M059J (cell line): ENCODE data around the gene WNT2. TPM values are rescaled to one million over a fixed set of nuclear protein-coding genes. Genes with fewer than 3 reads are reported as not detected.
"Not testable (repeated sequence)": the region's sequence is repeated elsewhere in the genome, so short reads cannot be mapped to it uniquely, and the experiment has no call there.

Experiments used
- DNase-seq: peaks from one replicate; pipeline ENCODE4 v3.0.0-alpha.2; 2012; ENCODE audit warnings: low read depth
- total RNA-seq: library from RNA; depleted of rRNA; stranded (reverse); fragments of >200 nt; shearing (Covaris generic); gene quantifications from 2 replicates; pipeline ENCODE4 v1.2.3, GENCODE V29; 2014

The WNT2 gene
- total RNA-seq, 1 experiment from 2014 or later = 0.44 TPM

GRCh38 chr7:117308891-117309290 lies 14.0 kb downstream of the WNT2 start:
- peak; percentile 38 for DNase-seq

- DNase-seq = no peak
Observed at GRCh38 chr7:117302396-117302795, 20.5 kb downstream of the WNT2 start.

GRCh38 chr7:117300506-117300905 lies 22.4 kb downstream of the WNT2 start:
- DNase-seq = not testable (repeated sequence)

GRCh38 chr7:117297606-117298005 lies 25.3 kb downstream of the WNT2 start:
- no peak for DNase-seq

GRCh38 chr7:117296066-117296465 lies 26.8 kb downstream of the WNT2 start:
- DNase-seq = no peak

- DNase-seq = no peak
Observed at GRCh38 chr7:117285826-117286225, 37.0 kb downstream of the WNT2 start.

GRCh38 chr7:117284692-117285091 lies 38.2 kb downstream of the WNT2 start:
- DNase-seq = no peak

- no peak for DNase-seq
Observed at GRCh38 chr7:117283779-117284178, 39.1 kb downstream of the WNT2 start.

GRCh38 chr7:117283371-117283770 lies 39.5 kb downstream of the WNT2 start:
- DNase-seq = peak; percentile 90

GRCh38 chr7:117282239-117282812 lies 40.5 kb downstream of the WNT2 start:
- no peak for DNase-seq

- DNase-seq = peak; percentile 39
Observed at GRCh38 chr7:117281562-117281961, 41.3 kb downstream of the WNT2 start.

- DNase-seq = no peak
Observed at GRCh38 chr7:117279931-117280557, 42.8 kb downstream of the WNT2 start.

- no peak for DNase-seq
Observed at GRCh38 chr7:117279203-117279602, 43.7 kb downstream of the WNT2 start.

- DNase-seq = no peak
Observed at GRCh38 chr7:117278040-117278439, 44.8 kb downstream of the WNT2 start.

- DNase-seq = no peak
Observed at GRCh38 chr7:117277576-117277975, 45.3 kb downstream of the WNT2 start.

- DNase-seq = no peak
Observed at GRCh38 chr7:117274951-117275350, 47.9 kb downstream of the WNT2 start.

- DNase-seq = no peak
Observed at GRCh38 chr7:117273814-117274225, 49.0 kb downstream of the WNT2 start.

- no peak for DNase-seq
Observed at GRCh38 chr7:117273325-117273724, 49.5 kb downstream of the WNT2 start.

- DNase-seq = no peak
Observed at GRCh38 chr7:117272017-117272759, 50.7 kb downstream of the WNT2 start.

- DNase-seq = no peak
Observed at GRCh38 chr7:117271566-117271965, 51.3 kb downstream of the WNT2 start.

- DNase-seq = peak; percentile 81
Observed at GRCh38 chr7:117270371-117270770, 52.5 kb downstream of the WNT2 start.

- peak; percentile 86 for DNase-seq
Observed at GRCh38 chr7:117269886-117270285, 53.0 kb downstream of the WNT2 start.

- DNase-seq = peak; percentile 94
Observed at GRCh38 chr7:117269417-117269816, 53.4 kb downstream of the WNT2 start.
